HG03439 (cell line): ENCODE data around the gene METTL23.

ENCODE experiments used
- ATAC-seq: cut with Tn5 transposase; IDR thresholded peaks from one replicate; pipeline ENCODE4 v1.9.1; 2021; ENCODE audit warnings: mild to moderate bottlenecking, moderate library complexity; ENCODE audit not compliant: unreplicated experiment

Gene METTL23

DNA sequence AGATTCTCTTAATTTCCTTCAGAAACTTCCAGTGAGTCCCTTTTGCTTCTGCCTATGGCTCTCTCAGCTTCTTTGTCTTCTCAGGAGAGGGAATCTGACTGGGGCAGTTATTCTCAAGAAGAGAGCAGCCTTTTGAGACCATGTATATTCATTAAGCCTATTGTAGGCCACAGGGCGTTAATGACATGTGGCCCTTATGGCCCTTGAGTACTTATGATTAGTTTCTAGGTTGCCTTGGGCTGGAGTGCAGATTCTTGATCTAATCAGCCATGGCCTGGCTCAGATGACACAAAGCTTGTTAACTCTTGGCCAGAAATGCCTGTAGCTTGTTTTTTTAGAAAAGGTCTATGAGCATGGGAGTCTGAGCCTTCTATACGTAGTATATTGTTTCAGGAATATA is 28.6 kb downstream of the METTL23 start:
- no peak for ATAC-seq

DNA sequence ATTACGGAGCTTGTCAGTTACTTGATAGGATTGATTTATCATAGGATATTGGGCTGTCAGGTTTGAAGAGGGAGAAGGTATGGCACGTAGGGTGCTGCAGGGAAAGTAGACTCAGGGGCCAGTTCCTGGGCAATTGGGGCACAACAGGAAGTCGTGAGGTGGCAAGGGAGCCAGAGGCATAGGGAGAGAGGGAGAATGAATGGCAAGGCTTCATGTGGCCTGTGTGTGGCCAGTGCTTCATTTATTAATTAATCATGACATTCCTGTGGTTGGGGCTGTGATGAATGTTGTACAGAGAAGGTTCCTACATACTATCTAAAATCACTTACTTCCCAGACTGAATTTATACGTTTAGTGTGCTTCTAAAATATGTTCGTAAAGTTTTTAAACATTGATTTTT is 30.6 kb downstream of the METTL23 start:
- no peak for ATAC-seq

DNA sequence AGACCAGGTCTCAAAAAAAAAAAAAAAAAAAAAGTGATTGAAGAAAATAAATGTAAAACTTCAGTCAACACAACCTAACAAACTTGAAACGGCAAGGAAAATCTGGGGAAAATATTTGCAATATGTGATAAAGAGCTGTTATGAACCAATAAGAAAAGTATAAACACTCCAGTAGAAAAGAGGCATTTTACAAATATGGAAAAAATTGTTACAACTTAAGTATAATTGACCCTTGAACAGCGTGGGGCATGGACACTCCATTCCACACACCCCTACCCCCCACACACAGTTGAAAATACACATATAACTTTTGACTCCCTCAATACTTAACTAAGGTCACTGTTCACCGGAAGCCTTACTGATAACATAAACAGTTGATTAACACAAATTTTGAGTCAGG is 31.9 kb downstream of the METTL23 start:
- no peak for ATAC-seq

DNA sequence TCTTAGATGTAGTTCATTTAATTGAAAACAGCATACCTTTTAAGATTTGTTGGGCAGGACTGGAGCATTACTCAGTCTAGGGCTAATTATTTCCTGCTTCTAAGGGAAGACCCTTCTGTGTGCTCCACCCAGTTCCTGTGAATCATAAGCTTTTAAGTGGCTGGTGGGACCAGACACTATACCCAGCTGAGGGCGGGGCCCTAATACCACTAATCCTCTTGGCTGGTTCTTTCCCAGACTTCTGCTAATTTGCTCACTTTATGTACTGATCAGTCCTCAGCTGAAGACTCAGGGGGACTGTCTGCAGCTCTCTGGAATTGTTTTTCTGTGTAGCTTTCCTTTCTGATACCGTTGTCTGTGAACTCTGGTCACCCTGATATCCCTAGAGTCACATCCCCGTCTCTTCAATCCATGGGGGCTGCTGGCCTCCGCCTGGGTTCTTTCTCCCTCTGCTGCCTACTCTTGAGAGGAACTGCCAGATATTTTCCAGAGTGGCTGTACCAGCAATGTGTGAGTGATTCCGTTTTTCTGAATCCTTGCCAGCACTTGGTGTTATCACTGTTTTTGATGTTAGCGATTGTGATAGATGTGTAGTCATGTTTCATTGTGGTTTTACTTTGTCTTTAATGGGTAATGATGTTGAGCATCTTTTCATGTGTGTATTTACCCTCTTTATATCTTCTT is 46.3 kb downstream of the METTL23 start:
- ATAC-seq, result no peak

DNA sequence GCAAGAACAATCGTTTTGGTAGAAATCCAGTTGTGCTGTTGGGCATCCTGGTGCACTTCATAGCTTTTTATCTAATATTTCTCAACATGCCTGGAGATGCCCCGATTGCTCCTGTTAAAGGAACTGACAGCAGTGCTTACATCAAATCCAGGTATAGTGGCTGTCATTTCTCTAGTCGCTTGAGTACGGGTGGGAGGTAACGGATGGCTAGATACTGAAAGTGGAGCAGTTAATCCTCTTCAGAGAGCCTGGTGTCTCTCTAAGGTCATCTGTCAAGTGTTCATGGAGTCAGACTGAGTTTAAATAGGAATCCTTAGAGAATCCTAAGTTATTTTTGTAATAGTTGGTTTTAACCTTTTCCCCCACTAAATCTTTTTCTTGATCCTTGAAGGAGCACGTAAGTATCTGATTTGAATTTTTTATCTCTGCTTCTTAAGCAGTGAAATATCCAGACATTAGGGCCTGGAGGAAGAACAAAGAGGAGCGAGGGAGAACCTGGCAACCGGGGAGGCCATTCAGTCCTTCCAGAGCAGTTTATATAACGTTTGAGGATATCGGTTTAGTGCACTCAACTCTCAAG is 48.5 kb downstream of the METTL23 start:
- ATAC-seq, result no peak

DNA sequence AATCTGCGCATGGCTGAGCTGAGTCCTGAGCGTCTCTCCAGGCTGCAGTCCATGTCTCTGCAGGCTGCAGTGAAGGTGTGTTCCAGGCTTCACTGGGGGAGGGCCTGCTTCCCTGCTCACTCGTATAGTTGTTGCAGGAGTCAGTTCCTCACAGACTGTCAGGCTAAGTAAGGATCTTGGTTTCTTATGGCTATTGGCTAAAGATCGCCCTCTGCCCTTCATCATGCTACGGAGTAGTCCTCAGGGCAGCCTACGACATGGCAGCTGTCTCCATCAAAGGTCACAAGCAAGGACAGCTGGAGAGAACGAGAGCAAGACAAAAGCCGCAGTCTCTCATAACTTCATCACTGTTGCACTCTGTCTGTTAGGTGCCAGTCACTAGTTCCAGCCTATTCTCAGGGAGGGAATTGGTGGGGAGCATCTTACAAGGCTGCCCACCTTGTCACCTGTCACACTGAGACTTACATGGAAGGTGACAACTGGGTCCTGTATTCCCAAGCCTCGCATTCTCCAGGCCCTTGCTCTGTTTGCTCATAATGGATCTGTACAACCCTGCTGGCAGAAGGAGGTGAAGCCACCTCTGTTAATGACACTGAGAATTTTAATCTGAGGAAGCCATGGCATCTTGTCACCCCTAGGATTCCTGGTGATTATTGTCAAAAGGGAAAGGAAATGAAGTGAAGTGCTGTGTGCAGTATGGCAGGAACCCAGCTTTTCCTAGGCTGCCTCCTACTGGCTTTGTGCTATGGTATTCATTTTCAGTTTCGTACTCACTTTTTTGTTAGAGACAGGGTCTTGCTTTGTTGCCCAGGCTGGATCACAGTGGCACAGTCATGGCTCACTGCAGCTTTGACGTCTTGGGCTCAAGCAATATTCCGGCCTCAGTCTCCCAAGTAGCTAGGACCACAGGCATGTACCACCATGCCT is 54.7 kb downstream of the METTL23 start:
- ATAC-seq, result no peak

DNA sequence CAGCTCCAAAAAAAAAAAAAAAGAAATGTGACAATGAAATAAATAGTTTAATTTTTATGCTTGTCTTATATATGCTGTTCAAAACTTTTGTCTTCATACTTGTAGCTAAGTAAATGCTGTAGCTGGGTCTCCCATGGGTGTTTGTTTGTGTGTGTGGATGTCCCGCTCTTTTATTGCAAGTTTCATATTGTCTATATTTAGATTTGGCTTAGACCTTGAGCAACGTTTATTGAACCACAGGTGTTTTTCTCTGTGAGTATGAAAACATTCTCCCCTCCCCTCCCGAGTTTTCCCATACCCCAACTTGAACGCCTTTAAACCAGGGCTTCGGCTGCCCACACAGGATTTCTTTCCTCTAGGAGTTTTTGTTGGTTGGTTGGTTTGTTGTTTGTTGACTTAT is 56.5 kb downstream of the METTL23 start:
- no peak for ATAC-seq
